ENCODE data around the gene LMCD1.

The LMCD1 gene

GRCh38 chr3:8574040-8574669 is 72.5 kb downstream of the LMCD1 start:
- no peaks in the 10 kb centered on the region for H4K20me1 ChIP-seq (ENCODE audit: low read depth, low read length)
- no peak overlapping the region for H3K4me3 ChIP-seq (ENCODE audit: insufficient read depth, low read length, poor library complexity, severe bottlenecking)
- H3K9me3 ChIP-seq (ENCODE audit: insufficient read depth, low read length) = no peaks in the 10 kb centered on the region
- no peak overlapping the region for H3K9ac ChIP-seq (ENCODE audit: low read length)
- no peaks in the 10 kb centered on the region for H3K79me2 ChIP-seq (ENCODE audit: insufficient read depth, low read length)
- no peaks in the 10 kb centered on the region for H3K9me2 ChIP-seq (replicated peaks; ENCODE audit: insufficient read depth, low read length)
- no peak overlapping the region for H3K4me2 ChIP-seq (ENCODE audit: low read depth, low read length, poor library complexity, severe bottlenecking)
- no peak overlapping the region for H2AFZ ChIP-seq (ENCODE audit: low read depth, low read length, severe bottlenecking)
- TF ChIP-seq, protein P1, sequence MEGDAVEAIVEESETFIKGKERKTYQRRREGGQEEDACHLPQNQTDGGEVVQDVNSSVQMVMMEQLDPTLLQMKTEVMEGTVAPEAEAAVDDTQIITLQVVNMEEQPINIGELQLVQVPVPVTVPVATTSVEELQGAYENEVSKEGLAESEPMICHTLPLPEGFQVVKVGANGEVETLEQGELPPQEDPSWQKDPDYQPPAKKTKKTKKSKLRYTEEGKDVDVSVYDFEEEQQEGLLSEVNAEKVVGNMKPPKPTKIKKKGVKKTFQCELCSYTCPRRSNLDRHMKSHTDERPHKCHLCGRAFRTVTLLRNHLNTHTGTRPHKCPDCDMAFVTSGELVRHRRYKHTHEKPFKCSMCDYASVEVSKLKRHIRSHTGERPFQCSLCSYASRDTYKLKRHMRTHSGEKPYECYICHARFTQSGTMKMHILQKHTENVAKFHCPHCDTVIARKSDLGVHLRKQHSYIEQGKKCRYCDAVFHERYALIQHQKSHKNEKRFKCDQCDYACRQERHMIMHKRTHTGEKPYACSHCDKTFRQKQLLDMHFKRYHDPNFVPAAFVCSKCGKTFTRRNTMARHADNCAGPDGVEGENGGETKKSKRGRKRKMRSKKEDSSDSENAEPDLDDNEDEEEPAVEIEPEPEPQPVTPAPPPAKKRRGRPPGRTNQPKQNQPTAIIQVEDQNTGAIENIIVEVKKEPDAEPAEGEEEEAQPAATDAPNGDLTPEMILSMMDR (IDR thresholded peaks at IDR 0.05; ENCODE audit: insufficient read depth, low read length, poor library complexity, severe bottlenecking) = no peak
- TF ChIP-seq EZH2phosphoT487 (conservative IDR thresholded peaks at IDR 0.05; ENCODE audit: low read length) = no peak
- H3K36me3 ChIP-seq (ENCODE audit: low read length) = no peaks in the 10 kb centered on the region
- H3F3A ChIP-seq (ENCODE audit: insufficient read depth) = no peaks in the 10 kb centered on the region
- no peaks in the 10 kb centered on the region for H3K27me3 ChIP-seq (ENCODE audit: low read length)
- no peak overlapping the region for H3K27ac ChIP-seq (ENCODE audit: low read depth, low read length)

GRCh38 chr3:8574670-8575322 is 73.2 kb downstream of the LMCD1 start:
- Histone ChIP-seq H3F3A (ENCODE audit: insufficient read depth) (no peaks in the 10 kb centered on the region), H3K9me3 (ENCODE audit: insufficient read depth, low read length) (no peaks in the 10 kb centered on the region), H3K79me2 (ENCODE audit: insufficient read depth, low read length) (no peaks in the 10 kb centered on the region), H4K20me1 (ENCODE audit: low read depth, low read length) (no peaks in the 10 kb centered on the region), H3K9me2 (replicated peaks; ENCODE audit: insufficient read depth, low read length) (no peaks in the 10 kb centered on the region), H3K36me3 (ENCODE audit: low read length) (no peaks in the 10 kb centered on the region), H2AFZ (ENCODE audit: low read depth, low read length, severe bottlenecking) (no peak overlapping the region), H3K27ac (ENCODE audit: low read depth, low read length) (no peak overlapping the region), H3K9ac (ENCODE audit: low read length) (no peak overlapping the region), H3K27me3 (ENCODE audit: low read length) (no peaks in the 10 kb centered on the region), H3K4me2 (ENCODE audit: low read depth, low read length, poor library complexity, severe bottlenecking) (no peak overlapping the region), H3K4me3 (ENCODE audit: insufficient read depth, low read length, poor library complexity, severe bottlenecking) (no peak overlapping the region)
- TF ChIP-seq, protein P1 (IDR thresholded peaks at IDR 0.05; ENCODE audit: insufficient read depth, low read length, poor library complexity, severe bottlenecking) = no peak
- no peak for TF ChIP-seq EZH2phosphoT487 (conservative IDR thresholded peaks at IDR 0.05; ENCODE audit: low read length)

DNA sequence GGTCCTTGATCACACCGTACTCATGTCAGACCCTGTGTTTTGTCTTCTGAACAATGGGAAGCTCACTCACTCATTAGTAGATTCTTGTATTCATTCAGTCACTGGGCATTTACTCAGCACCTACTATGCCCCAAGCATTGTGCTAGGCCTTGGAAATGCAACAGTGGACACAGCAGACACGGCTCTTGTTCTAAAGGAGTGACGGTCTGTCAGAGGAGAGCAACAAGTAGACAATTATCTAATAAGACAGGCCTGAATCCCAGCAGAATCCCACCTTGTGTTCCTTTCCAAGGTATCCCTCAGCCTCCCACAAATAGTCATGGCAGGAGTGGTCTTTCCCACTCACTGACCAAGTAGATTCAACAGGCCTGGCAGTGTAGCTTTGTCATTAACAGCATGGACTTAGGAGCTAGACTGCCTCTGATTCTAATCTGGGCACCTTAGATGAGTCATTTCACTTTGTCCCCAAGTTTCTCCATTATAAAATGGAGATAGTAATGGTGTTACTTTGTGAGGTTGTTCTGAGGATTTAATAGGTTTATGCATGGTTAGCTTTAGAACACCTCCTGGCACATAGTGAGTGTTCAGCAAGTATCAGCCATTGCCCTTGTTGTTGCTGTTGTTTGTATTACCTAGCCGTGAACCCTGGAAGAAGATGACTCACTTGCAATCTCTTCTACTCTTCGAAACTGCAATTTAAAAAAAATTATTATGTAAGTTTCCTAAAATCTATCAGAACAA is 73.9 kb downstream of the LMCD1 start:
- no peak overlapping the region for H3K27ac ChIP-seq (ENCODE audit: low read depth, low read length)

More for the DNA sequence above, 73.9 kb downstream of the LMCD1 start:
- no peaks in the 10 kb centered on the region for H3K9me2 ChIP-seq (replicated peaks; ENCODE audit: insufficient read depth, low read length)
- H3K9ac ChIP-seq (ENCODE audit: low read length) = no peak overlapping the region
- no peaks in the 10 kb centered on the region for H3K27me3 ChIP-seq (ENCODE audit: low read length)
- no peak overlapping the region for H2AFZ ChIP-seq (ENCODE audit: low read depth, low read length, severe bottlenecking)
- H4K20me1 ChIP-seq (ENCODE audit: low read depth, low read length) = no peaks in the 10 kb centered on the region
- TF ChIP-seq, protein P1 (IDR thresholded peaks at IDR 0.05; ENCODE audit: insufficient read depth, low read length, poor library complexity, severe bottlenecking) = no peak
- TF ChIP-seq EZH2phosphoT487 (conservative IDR thresholded peaks at IDR 0.05; ENCODE audit: low read length) = no peak
- H3K36me3 ChIP-seq (ENCODE audit: low read length) = no peaks in the 10 kb centered on the region
- H3K9me3 ChIP-seq (ENCODE audit: insufficient read depth, low read length) = no peaks in the 10 kb centered on the region
- H3K4me3 ChIP-seq (ENCODE audit: insufficient read depth, low read length, poor library complexity, severe bottlenecking) = no peak overlapping the region
- H3K4me2 ChIP-seq (ENCODE audit: low read depth, low read length, poor library complexity, severe bottlenecking) = no peak overlapping the region
- no peaks in the 10 kb centered on the region for H3K79me2 ChIP-seq (ENCODE audit: insufficient read depth, low read length)
- no peaks in the 10 kb centered on the region for H3F3A ChIP-seq (ENCODE audit: insufficient read depth)
